WTC11 (cell line): ENCODE measurements around the gene PYGB. TPM values are rescaled to one million over a fixed set of nuclear protein-coding genes. Genes with fewer than 3 reads are reported as not detected.

Experiments
- ATAC-seq: fragments of 200-7000 bp; cut with Tn5 transposase; 2 replicates; pipeline ENCODE4 v1.10.0; 2021; ENCODE audit warnings: mild to moderate bottlenecking, moderate library complexity
- CTCF ChIA-PET: fragments of 300-600 bp; sonication (Branson Sonifier 250); formaldehyde crosslinking; loops from one replicate; lab custom pipeline; 2021; ENCODE audit warnings: antibody characterized with exemption; lab: Charles Lee
- POLR2A ChIA-PET: fragments of 350-600 bp; sonication (Branson Sonifier 250); formaldehyde crosslinking; loops from one replicate; lab custom pipeline; 2021; ENCODE audit warnings: antibody characterized with exemption; lab: Charles Lee
- DNase-seq: peaks from one replicate; pipeline ENCODE4 v3.0.0; 2021; ENCODE audit warnings: low spot score
- H3K27ac Mint-ChIP-seq: 2 replicates; pipeline ENCODE4 v1.8.0; 2021; ENCODE audit warnings: mixed read lengths
- H3K27me3 Mint-ChIP-seq: 2 replicates; pipeline ENCODE4 v1.8.0; 2021; ENCODE audit warnings: low read depth, mild to moderate bottlenecking, moderate library complexity, mixed read lengths
- H3K36me3 Mint-ChIP-seq: 2 replicates; pipeline ENCODE4 v1.8.0; 2021; ENCODE audit warnings: mixed read lengths
- H3K4me1 Mint-ChIP-seq: 2 replicates; pipeline ENCODE4 v1.8.0; 2022; ENCODE audit warnings: mixed read lengths
- H3K4me3 Mint-ChIP-seq: 2 replicates; pipeline ENCODE4 v1.8.0; 2021; ENCODE audit warnings: mild to moderate bottlenecking, moderate library complexity, mixed read lengths
- H3K9me3 Mint-ChIP-seq: 2 replicates; pipeline ENCODE4 v1.8.0; 2021; ENCODE audit warnings: mixed read lengths
- ATF6 ChIP-seq: sonication (generic); formaldehyde crosslinking; IDR thresholded peaks from 2 replicates; pipeline ENCODE4 v1.8.1; 2023; ENCODE audit warnings: mild to moderate bottlenecking, missing genetic modification reagents
- CREB1 ChIP-seq: sonication (generic); formaldehyde crosslinking; IDR thresholded peaks from 2 replicates; pipeline ENCODE4 v1.8.0; 2023; ENCODE audit warnings: mild to moderate bottlenecking, missing genetic modification reagents
- CTCF ChIP-seq: fragments of 200-600 bp; IDR thresholded peaks from 2 replicates; pipeline ENCODE4 v1.8.0; 2022; ENCODE audit warnings: antibody characterized with exemption
- ELF4 ChIP-seq: sonication (generic); formaldehyde crosslinking; IDR thresholded peaks from 2 replicates; pipeline ENCODE4 v1.8.1; 2022; ENCODE audit warnings: low read depth, mild to moderate bottlenecking, moderate library complexity, missing genetic modification reagents
- ESRRA ChIP-seq: sonication (generic); formaldehyde crosslinking; IDR thresholded peaks from 2 replicates; pipeline ENCODE4 v1.8.1; 2022; ENCODE audit warnings: mild to moderate bottlenecking, missing genetic modification reagents, borderline replicate concordance
- GABPB1 ChIP-seq: sonication (generic); formaldehyde crosslinking; IDR thresholded peaks from 2 replicates; pipeline ENCODE4 v1.8.1; 2023; ENCODE audit warnings: mild to moderate bottlenecking, missing genetic modification reagents
- HMGA2 ChIP-seq: fragments of 250-450 bp; sonication (Bioruptor Pico); IDR thresholded peaks from 2 replicates; pipeline ENCODE4 v1.4.0; 2021; ENCODE audit warnings: mild to moderate bottlenecking, moderate library complexity
- JAZF1 ChIP-seq: fragments of 250-450 bp; sonication (Bioruptor Pico); IDR thresholded peaks from 2 replicates; pipeline ENCODE4 v1.9.0; 2021; ENCODE audit warnings: moderate library complexity, mild to moderate bottlenecking, inconsistent platforms
- KAT7 ChIP-seq: sonication (generic); formaldehyde crosslinking; IDR thresholded peaks from 2 replicates; pipeline ENCODE4 v1.8.1; 2023; ENCODE audit warnings: missing genetic modification reagents, mild to moderate bottlenecking, borderline replicate concordance
- NR1H2 ChIP-seq: sonication (generic); formaldehyde crosslinking; IDR thresholded peaks from 2 replicates; pipeline ENCODE4 v1.9.0; 2021; ENCODE audit warnings: mild to moderate bottlenecking, moderate library complexity, missing genetic modification reagents
- NR3C1 ChIP-seq: sonication (generic); formaldehyde crosslinking; conservative IDR thresholded peaks from 2 replicates; pipeline ENCODE4 v1.8.1; 2023; ENCODE audit warnings: low read depth, mild to moderate bottlenecking, missing genetic modification reagents
- OVOL2 ChIP-seq: fragments of 250-450 bp; sonication (Bioruptor Pico); IDR thresholded peaks from 2 replicates; pipeline ENCODE4 v1.9.0; 2021; ENCODE audit warnings: mild to moderate bottlenecking, borderline replicate concordance
- RORB ChIP-seq: fragments of 250-450 bp; sonication (Bioruptor Pico); IDR thresholded peaks from 2 replicates; pipeline ENCODE4 v1.9.0; 2021; ENCODE audit warnings: mild to moderate bottlenecking
- ZNF317 ChIP-seq: sonication (generic); formaldehyde crosslinking; IDR thresholded peaks from 2 replicates; pipeline ENCODE4 v1.8.1; 2023; ENCODE audit warnings: low read depth, mild to moderate bottlenecking, moderate library complexity, missing genetic modification reagents, borderline replicate concordance
- total RNA-seq: library from RNA; stranded (reverse); gene quantifications from 3 replicates; pipeline ENCODE4 v1.2.3, GENCODE V29; 2021
- TF ChIP-seq, protein P1 (sequence below): fragments of 250-450 bp; sonication (Bioruptor Pico); IDR thresholded peaks from 2 replicates; pipeline ENCODE4 v1.9.0; 2021; ENCODE audit warnings: mild to moderate bottlenecking
- TF ChIP-seq, protein P2 (sequence below): sonication (generic); formaldehyde crosslinking; conservative IDR thresholded peaks from 2 replicates; pipeline ENCODE4 v1.8.1; 2023; ENCODE audit warnings: mild to moderate bottlenecking, low read depth, missing genetic modification reagents, moderate library complexity

The PYGB gene
- total RNA-seq, 1 experiment from 2014 or later = 48.5 TPM

- peaks cover 21% of the 10 kb centered on the region for H3K36me3 Mint-ChIP-seq
- POLR2A ChIA-PET = no interaction called here
These were observed 38.5 kb upstream of the PYGB start for GRCh38 chr20:25209400-25209799.

GRCh38 chr20:25209911-25210310 is 38.0 kb upstream of the PYGB start:
- ATAC-seq (no peak), DNase-seq (no peak)
- H3K27me3 Mint-ChIP-seq = no peaks in the 10 kb centered on the region
- peaks cover 21% of the 10 kb centered on the region for H3K36me3 Mint-ChIP-seq
- H3K27ac Mint-ChIP-seq = no peak overlapping the region
- peaks cover 11% of the 10 kb centered on the region for H3K4me1 Mint-ChIP-seq
- H3K4me3 Mint-ChIP-seq = no peak overlapping the region
- POLR2A ChIA-PET = no interaction called here
- CTCF ChIA-PET = no interaction called here
- no peaks in the 10 kb centered on the region for H3K9me3 Mint-ChIP-seq
- TF ChIP-seq GABPB1 (CRISPR knock-in tag) = no peak
- TF ChIP-seq RORB (CRISPR knock-in tag) = no peak
- no peak for TF ChIP-seq JAZF1 (CRISPR knock-in tag)
- TF ChIP-seq OVOL2 (CRISPR knock-in tag) = no peak
- TF ChIP-seq, protein P1, sequence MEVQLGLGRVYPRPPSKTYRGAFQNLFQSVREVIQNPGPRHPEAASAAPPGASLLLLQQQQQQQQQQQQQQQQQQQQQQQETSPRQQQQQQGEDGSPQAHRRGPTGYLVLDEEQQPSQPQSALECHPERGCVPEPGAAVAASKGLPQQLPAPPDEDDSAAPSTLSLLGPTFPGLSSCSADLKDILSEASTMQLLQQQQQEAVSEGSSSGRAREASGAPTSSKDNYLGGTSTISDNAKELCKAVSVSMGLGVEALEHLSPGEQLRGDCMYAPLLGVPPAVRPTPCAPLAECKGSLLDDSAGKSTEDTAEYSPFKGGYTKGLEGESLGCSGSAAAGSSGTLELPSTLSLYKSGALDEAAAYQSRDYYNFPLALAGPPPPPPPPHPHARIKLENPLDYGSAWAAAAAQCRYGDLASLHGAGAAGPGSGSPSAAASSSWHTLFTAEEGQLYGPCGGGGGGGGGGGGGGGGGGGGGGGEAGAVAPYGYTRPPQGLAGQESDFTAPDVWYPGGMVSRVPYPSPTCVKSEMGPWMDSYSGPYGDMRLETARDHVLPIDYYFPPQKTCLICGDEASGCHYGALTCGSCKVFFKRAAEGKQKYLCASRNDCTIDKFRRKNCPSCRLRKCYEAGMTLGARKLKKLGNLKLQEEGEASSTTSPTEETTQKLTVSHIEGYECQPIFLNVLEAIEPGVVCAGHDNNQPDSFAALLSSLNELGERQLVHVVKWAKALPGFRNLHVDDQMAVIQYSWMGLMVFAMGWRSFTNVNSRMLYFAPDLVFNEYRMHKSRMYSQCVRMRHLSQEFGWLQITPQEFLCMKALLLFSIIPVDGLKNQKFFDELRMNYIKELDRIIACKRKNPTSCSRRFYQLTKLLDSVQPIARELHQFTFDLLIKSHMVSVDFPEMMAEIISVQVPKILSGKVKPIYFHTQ = no peak

More at GRCh38 chr20:25209400-25209799, 38.5 kb upstream of the PYGB start:
- no peak overlapping the region for H3K27ac Mint-ChIP-seq
- no peak overlapping the region for H3K4me3 Mint-ChIP-seq
- ATAC-seq = no peak
- DNase-seq = no peak
- no peaks in the 10 kb centered on the region for H3K27me3 Mint-ChIP-seq
- TF ChIP-seq HMGA2 (CRISPR knock-in tag) (peak; percentile 93), ZNF317 (CRISPR knock-in tag) (no peak)
- peaks cover 16% of the 10 kb centered on the region for H3K4me1 Mint-ChIP-seq
- CTCF ChIA-PET = no interaction called here
- no peaks in the 10 kb centered on the region for H3K9me3 Mint-ChIP-seq

- H3K9me3 Mint-ChIP-seq = no peaks in the 10 kb centered on the region
- ATAC-seq (no peak), DNase-seq (no peak)
- no peaks in the 10 kb centered on the region for H3K4me1 Mint-ChIP-seq
- H3K4me3 Mint-ChIP-seq = no peak overlapping the region
- H3K27me3 Mint-ChIP-seq = no peaks in the 10 kb centered on the region
- H3K27ac Mint-ChIP-seq = no peak overlapping the region
- CTCF ChIA-PET = interaction anchor here (0.6 kb wide), 1 partner anchor 180 kb away, joined by 5 read pairs; no protein-coding TSS in a partner anchor
- peaks cover 21% of the 10 kb centered on the region for H3K36me3 Mint-ChIP-seq
- POLR2A ChIA-PET = no interaction called here
- TF ChIP-seq KAT7 (CRISPR knock-in tag) (no peak), CREB1 (CRISPR knock-in tag) (no peak), CTCF (no peak), ATF6 (no peak), ESRRA (CRISPR knock-in tag) (no peak), ELF4 (CRISPR knock-in tag) (no peak), NR3C1 (CRISPR knock-in tag) (no peak), NR1H2 (CRISPR knock-in tag) (no peak)
- TF ChIP-seq, protein P2, sequence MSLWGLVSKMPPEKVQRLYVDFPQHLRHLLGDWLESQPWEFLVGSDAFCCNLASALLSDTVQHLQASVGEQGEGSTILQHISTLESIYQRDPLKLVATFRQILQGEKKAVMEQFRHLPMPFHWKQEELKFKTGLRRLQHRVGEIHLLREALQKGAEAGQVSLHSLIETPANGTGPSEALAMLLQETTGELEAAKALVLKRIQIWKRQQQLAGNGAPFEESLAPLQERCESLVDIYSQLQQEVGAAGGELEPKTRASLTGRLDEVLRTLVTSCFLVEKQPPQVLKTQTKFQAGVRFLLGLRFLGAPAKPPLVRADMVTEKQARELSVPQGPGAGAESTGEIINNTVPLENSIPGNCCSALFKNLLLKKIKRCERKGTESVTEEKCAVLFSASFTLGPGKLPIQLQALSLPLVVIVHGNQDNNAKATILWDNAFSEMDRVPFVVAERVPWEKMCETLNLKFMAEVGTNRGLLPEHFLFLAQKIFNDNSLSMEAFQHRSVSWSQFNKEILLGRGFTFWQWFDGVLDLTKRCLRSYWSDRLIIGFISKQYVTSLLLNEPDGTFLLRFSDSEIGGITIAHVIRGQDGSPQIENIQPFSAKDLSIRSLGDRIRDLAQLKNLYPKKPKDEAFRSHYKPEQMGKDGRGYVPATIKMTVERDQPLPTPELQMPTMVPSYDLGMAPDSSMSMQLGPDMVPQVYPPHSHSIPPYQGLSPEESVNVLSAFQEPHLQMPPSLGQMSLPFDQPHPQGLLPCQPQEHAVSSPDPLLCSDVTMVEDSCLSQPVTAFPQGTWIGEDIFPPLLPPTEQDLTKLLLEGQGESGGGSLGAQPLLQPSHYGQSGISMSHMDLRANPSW (CRISPR knock-in tag) = no peak
These were observed 36.6 kb upstream of the PYGB start for GRCh38 chr20:25211273-25211672.
